Uterus (tissue), 4 donors: ENCODE results near the gene FBXO31. TPM values are rescaled to one million over a fixed set of nuclear protein-coding genes. Genes with fewer than 3 reads are reported as not detected.

ENCODE experiments used
- DNase-seq, 2 donors: peaks; one replicate each; pipeline ENCODE4 v3.0.0-alpha.2; 2019 to 2020
- H3K27ac ChIP-seq, 2 donors: fragments of 200-600 bp; sonication (generic); 1 replicate in 1 of 2; 2 replicates in 1 of 2; pipeline ENCODE4 v1.5.1; 2016 to 2018
- H3K27me3 ChIP-seq, 2 donors: fragments of 200-600 bp; sonication (generic); one replicate each; pipeline ENCODE4 v1.5.1; 2018 to 2019; ENCODE audit warnings: control low read depth in 1 of 2
- H3K36me3 ChIP-seq, 2 donors: fragments of 200-600 bp; sonication (generic); one replicate each; pipeline ENCODE4 v1.5.1; 2019; ENCODE audit warnings: control low read depth in 1 of 2
- H3K4me1 ChIP-seq, 2 donors: fragments of 200-600 bp; sonication (generic); one replicate each; pipeline ENCODE4 v1.5.1; 2018 to 2019; ENCODE audit warnings: control low read depth in 1 of 2
- H3K4me3 ChIP-seq, 2 donors: fragments of 200-600 bp; sonication (generic); 1 replicate in 1 of 2; 2 replicates in 1 of 2; pipeline ENCODE4 v1.5.1; 2018 to 2019; ENCODE audit warnings: mild to moderate bottlenecking in 1 of 2
- H3K9me3 ChIP-seq, 2 donors: fragments of 200-600 bp; sonication (generic); one replicate each; pipeline ENCODE4 v1.5.1; 2019; ENCODE audit warnings: control low read depth in 1 of 2
- CTCF ChIP-seq, 4 experiments: fragments of 200-600 bp in 2 of 4; fragments of 450-650 bp in 2 of 4; sonication (generic) in 2 of 4; IDR thresholded peaks; one replicate each; pipeline ENCODE4 v1.5.1; 2016 to 2019; ENCODE audit warnings: antibody characterized with exemption in 4 of 4, mild to moderate bottlenecking in 2 of 4, moderate library complexity in 1 of 4
- POLR2A ChIP-seq, 2 donors: fragments of 450-650 bp; IDR thresholded peaks; one replicate each; pipeline ENCODE4 v1.6.1; 2016; ENCODE audit warnings: antibody characterized with exemption in 2 of 2, mild to moderate bottlenecking in 1 of 2, moderate library complexity in 1 of 2
- intact Hi-C: fragments of 100-400 bp; cut with DNase I; formaldehyde crosslinking; loops from one replicate; pipeline ENCODE4 v1.15.1; 2023; ENCODE audit warnings: low total_unique reads
- total RNA-seq, 4 donors: library from RNA; depleted of rRNA in 3 of 4; stranded (reverse); fragments of >200 nt in 3 of 4; gene quantifications; one replicate each; pipeline versions ENCODE4 v1.1.0 to v1.2.4, GENCODE V29; 2014 to 2023
- donor health status: DM: yes; HTN: yes; CAD: no.

FBXO31 gene
- total RNA-seq, 4 donors from 2014 or later, result 35.2 to 309 (median 74.8) TPM

- Histone ChIP-seq H3K4me1 (no peaks in the 10 kb centered on the region), H3K4me3 (no peak overlapping the region), H3K27me3 (no peaks in the 10 kb centered on the region), H3K36me3 (no peaks in the 10 kb centered on the region), H3K9me3 (no peaks in the 10 kb centered on the region), H3K27ac (no peak overlapping the region)
- TF ChIP-seq POLR2A (IDR thresholded peaks at IDR 0.05) (no peak), CTCF (IDR thresholded peaks at IDR 0.05) (no peak)
- DNase-seq, result no peak
- intact Hi-C loops, result no loop called here
Measured at GRCh38 chr16:87412371-87412995, 28.9 kb upstream of the FBXO31 start.

GRCh38 chr16:87411375-87412271 is 28.0 kb upstream of the FBXO31 start:
- no peaks in the 10 kb centered on the region for H3K36me3 ChIP-seq
- H3K27me3 ChIP-seq, result no peaks in the 10 kb centered on the region
- no peaks in the 10 kb centered on the region for H3K4me1 ChIP-seq
- H3K4me3 ChIP-seq, result no peak overlapping the region
- no peak for DNase-seq
- no peaks in the 10 kb centered on the region for H3K9me3 ChIP-seq
- intact Hi-C loops, result no loop called here
- no peak overlapping the region for H3K27ac ChIP-seq
- TF ChIP-seq POLR2A (IDR thresholded peaks at IDR 0.05) (no peak), CTCF (IDR thresholded peaks at IDR 0.05) (no peak)

- Histone ChIP-seq H3K9me3 (no peaks in the 10 kb centered on the region), H3K27me3 (no peaks in the 10 kb centered on the region), H3K27ac (no peak overlapping the region), H3K4me3 (no peak overlapping the region), H3K36me3 (no peaks in the 10 kb centered on the region), H3K4me1 (no peaks in the 10 kb centered on the region)
- no peak for TF ChIP-seq CTCF (IDR thresholded peaks at IDR 0.05)
- no peak for TF ChIP-seq POLR2A (IDR thresholded peaks at IDR 0.05)
- no peak for DNase-seq
- intact Hi-C loops, result no loop called here
Measured at GRCh38 chr16:87410968-87411367, 27.4 kb upstream of the FBXO31 start.

GRCh38 chr16:87410530-87410929 is 27.0 kb upstream of the FBXO31 start:
- Histone ChIP-seq H3K27me3 (no peaks in the 10 kb centered on the region), H3K36me3 (no peaks in the 10 kb centered on the region), H3K4me1 (no peaks in the 10 kb centered on the region), H3K27ac (no peak overlapping the region), H3K9me3 (no peaks in the 10 kb centered on the region), H3K4me3 (no peak overlapping the region)
- intact Hi-C loops, result no loop called here
- DNase-seq, result no peak
- TF ChIP-seq CTCF (IDR thresholded peaks at IDR 0.05) (no peak), POLR2A (IDR thresholded peaks at IDR 0.05) (no peak)

GRCh38 chr16:87409781-87410180 is 26.2 kb upstream of the FBXO31 start:
- no peak overlapping the region for H3K4me3 ChIP-seq
- TF ChIP-seq POLR2A (IDR thresholded peaks at IDR 0.05) (no peak), CTCF (IDR thresholded peaks at IDR 0.05) (no peak)
- intact Hi-C loops, result no loop called here
- H3K27me3 ChIP-seq, result no peaks in the 10 kb centered on the region
- DNase-seq, result no peak
- H3K9me3 ChIP-seq, result no peaks in the 10 kb centered on the region
- H3K36me3 ChIP-seq, result no peaks in the 10 kb centered on the region
- no peak overlapping the region for H3K27ac ChIP-seq
- no peaks in the 10 kb centered on the region for H3K4me1 ChIP-seq
